ENCODE data around the gene C2orf74.

GRCh38 chr2:61181382-61182058, 19.5 kb downstream of the C2orf74 start:
- no peak for TF ChIP-seq POLR2AphosphoS5 (IDR thresholded peaks at IDR 0.05; ENCODE audit: low read depth)
- 0 out of 4 replicates have a peak, but pooled peaks of 1 of the 2 experiments have one; percentile 10 for TF ChIP-seq CTCF (conservative IDR thresholded peaks at IDR 0.05; ENCODE audit: low read depth in 2 of 2)
- no peak for TF ChIP-seq EZH2phosphoT487 (IDR thresholded peaks at IDR 0.05; ENCODE audit: unreplicated experiment)
- TF ChIP-seq CREB1 (CRISPR knock-in tag; IDR thresholded peaks at IDR 0.05; ENCODE audit: low read depth) = no peak
- TF ChIP-seq EZH2 (IDR thresholded peaks at IDR 0.05; ENCODE audit: low read depth, unreplicated experiment) = no peak
- no peak for TF ChIP-seq NANOG (IDR thresholded peaks at IDR 0.05; ENCODE audit: borderline replicate concordance)
- no peak for TF ChIP-seq JUNB (IDR thresholded peaks at IDR 0.05; ENCODE audit: unreplicated experiment)
- no peak for TF ChIP-seq ETS1 (IDR thresholded peaks at IDR 0.05)

All from GM23338 (cell line).